Skeletal muscle tissue (tissue), 4 donors: ENCODE results near the gene ALG14. TPM values are rescaled to one million over a fixed set of nuclear protein-coding genes. Genes with fewer than 3 reads are reported as not detected.

Experiments
- H3K27ac ChIP-seq: one replicate; pipeline ENCODE4 v1.7.0; 2013; ENCODE audit warnings: mild to moderate bottlenecking, low read depth, low read length, inconsistent platforms
- H3K27me3 ChIP-seq, 3 donors: one replicate each; pipeline ENCODE4 v1.7.0; 2013; ENCODE audit warnings: low read length in 3 of 3; ENCODE audit not compliant: control insufficient read depth in 3 of 3, insufficient read depth in 3 of 3
- H3K36me3 ChIP-seq, 3 donors: one replicate each; pipeline ENCODE4 v1.7.0; 2013; ENCODE audit warnings: low read length in 3 of 3; ENCODE audit not compliant: control insufficient read depth in 3 of 3, insufficient read depth in 3 of 3
- H3K4me1 ChIP-seq, 3 donors: one replicate each; pipeline ENCODE4 v1.7.0; 2013; ENCODE audit warnings: low read length in 3 of 3, mild to moderate bottlenecking in 3 of 3; ENCODE audit not compliant: control insufficient read depth in 3 of 3, insufficient read depth in 3 of 3
- H3K4me3 ChIP-seq, 3 donors: one replicate each; pipeline ENCODE4 v1.7.0; 2013; ENCODE audit warnings: low read length in 3 of 3
- H3K9ac ChIP-seq, 3 donors: one replicate each; pipeline ENCODE4 v1.7.0; 2013; ENCODE audit warnings: low read length in 3 of 3, mild to moderate bottlenecking in 3 of 3, moderate library complexity in 2 of 3, low read depth in 1 of 3
- H3K9me3 ChIP-seq, 3 donors: one replicate each; pipeline ENCODE4 v1.7.0; 2013; ENCODE audit warnings: low read length in 3 of 3; ENCODE audit not compliant: control insufficient read depth in 3 of 3
- total RNA-seq: library from RNA; depleted of rRNA; stranded (reverse); fragments of >200 nt; gene quantifications from one replicate; pipeline ENCODE4 v1.2.3, GENCODE V29; 2014
- donor health status: Osteomylitis.

The ALG14 gene, protein sequence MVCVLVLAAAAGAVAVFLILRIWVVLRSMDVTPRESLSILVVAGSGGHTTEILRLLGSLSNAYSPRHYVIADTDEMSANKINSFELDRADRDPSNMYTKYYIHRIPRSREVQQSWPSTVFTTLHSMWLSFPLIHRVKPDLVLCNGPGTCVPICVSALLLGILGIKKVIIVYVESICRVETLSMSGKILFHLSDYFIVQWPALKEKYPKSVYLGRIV
- 1.0 TPM for total RNA-seq

DNA sequence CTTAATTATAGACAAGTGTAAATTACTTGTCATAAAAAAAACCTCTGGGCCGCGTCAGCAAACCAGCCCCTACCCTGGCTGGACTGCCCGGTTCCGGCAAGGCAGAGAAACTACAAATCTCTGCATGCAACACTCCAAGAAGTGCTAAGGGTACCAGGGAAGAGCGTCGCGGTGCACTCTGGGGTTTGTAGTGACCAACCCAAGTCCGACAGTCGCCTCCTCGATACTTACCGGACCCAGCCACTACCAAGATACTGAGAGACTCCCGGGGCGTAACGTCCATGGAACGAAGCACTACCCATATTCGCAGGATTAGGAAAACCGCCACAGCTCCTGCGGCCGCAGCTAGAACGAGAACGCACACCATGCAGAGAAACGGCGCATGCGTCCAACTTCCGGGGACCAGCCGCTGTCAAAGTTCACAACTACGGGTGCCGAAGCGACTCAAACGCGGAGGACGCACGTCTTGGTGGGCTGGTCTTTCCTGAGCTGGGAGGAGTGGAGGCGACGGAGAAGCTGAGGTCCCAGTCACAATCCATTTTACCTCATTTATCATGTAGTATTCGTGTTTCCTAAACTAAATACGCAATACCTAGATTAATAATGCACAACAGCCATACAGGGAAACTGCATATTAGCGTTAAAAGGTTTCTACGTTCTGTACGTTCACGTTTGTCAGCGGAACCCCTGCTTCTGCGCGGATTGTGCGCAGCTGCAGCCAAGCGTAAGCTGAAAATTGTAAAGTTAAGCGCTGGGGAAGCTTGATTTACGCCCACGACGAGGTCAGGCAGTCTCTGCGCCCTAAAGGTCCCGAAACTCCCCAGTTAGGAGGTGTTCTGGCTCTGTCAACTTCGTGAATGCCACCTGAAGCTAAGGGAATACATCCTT lies at the start of gene ALG14:
TSS of gene ALG14 (minus strand) at position 420 of the 888 bp plus-strand sequence. CDS start at position 367, 53 bp downstream.
- Histone ChIP-seq H3K4me3 (peak within 1 kb of the TSS; percentile 95 to 99 (median 96)), H3K4me1 (peaks cover 5 to 11% (median 9%) of the 10 kb centered on the region in 3 donors), H3K9ac (peak within 1 kb of the TSS; percentile 94 to 96 (median 95)), H3K9me3 (no peaks in the 10 kb centered on the region), H3K27ac (peak within 1 kb of the TSS; percentile 86), H3K27me3 (no peaks in the 10 kb centered on the region), H3K36me3 (peaks cover 0 to 2% (median 0%) of the 10 kb centered on the region in 3 donors)

DNA sequence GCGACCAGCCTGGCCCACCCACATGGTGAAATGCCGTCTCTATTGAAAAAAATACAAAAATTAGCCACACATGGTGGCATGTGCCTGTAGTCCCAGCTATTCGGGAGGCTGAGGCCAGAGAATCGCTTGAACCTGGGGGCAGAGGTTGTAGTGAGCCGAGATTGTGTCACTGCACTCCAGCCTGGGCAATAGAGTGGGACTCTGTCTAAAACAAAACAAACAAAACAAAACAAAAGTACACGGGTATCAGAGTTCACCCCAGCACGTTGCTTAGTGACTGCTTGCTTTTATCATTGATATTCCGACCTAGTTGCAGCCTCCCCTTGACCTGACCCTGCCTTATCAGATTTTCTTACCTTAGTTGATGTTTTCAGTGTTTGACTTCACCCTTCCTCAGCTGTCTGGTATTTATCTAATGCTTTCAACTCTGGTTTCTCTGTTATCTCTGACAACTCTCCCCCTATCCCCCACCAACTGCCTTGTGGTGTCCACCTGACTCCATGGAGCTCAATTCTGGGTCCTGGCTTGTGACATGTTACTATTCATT lies 49.5 kb upstream of the ALG14 start:
- no peaks in the 10 kb centered on the region for H3K27me3 ChIP-seq
- no peaks in the 10 kb centered on the region for H3K9me3 ChIP-seq
- no peak overlapping the region for H3K27ac ChIP-seq
- H3K9ac ChIP-seq = no peak overlapping the region
- no peaks in the 10 kb centered on the region for H3K36me3 ChIP-seq
- H3K4me1 ChIP-seq = peaks cover 7 to 30% (median 17%) of the 10 kb centered on the region in 3 donors
- H3K4me3 ChIP-seq = no peak overlapping the region

DNA sequence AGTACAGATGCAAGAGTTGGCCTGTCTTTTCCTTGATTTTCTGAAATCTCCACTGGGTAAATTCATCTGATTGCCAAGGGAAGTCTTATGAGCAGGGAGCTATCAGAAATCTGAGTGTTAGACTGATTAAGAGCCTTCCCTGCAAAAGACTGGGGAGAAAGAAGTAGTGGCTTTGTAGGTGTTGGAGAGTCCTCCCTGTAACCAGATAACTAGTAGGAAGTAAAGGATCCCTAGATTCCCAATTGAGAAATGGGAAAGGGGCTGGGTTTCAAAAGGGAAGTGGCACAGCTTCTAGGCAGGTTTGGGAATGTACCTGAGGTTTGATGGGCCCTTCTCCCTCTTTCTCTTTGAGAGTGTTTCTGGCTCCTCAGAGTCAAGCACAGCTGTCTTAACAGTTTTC lies 46.5 kb upstream of the ALG14 start:
- H3K27ac ChIP-seq = no peak overlapping the region
- peaks cover 8 to 24% (median 17%) of the 10 kb centered on the region in 3 donors for H3K4me1 ChIP-seq
- no peaks in the 10 kb centered on the region for H3K9me3 ChIP-seq
- no peaks in the 10 kb centered on the region for H3K27me3 ChIP-seq
- no peaks in the 10 kb centered on the region for H3K36me3 ChIP-seq
- no peak overlapping the region for H3K4me3 ChIP-seq
- H3K9ac ChIP-seq = no peak overlapping the region

DNA sequence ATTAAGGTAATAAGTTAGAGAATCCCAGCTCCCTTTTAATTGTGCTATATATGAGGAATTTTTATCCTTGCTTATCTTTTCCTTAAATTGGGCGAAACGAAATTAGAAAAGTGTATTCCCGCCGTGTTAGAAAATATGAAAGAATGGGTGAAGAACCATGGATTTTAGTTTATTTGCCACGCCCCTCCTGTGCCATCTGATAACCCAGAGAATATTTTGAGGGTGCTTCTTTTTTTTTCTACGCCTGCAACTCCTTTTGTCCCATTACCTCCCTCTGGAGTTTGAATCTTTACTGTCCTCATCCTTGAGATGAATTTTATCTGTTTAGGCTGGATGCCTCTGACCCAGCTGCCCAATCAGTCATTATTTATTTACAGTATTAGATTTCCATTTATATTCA lies 46.0 kb upstream of the ALG14 start:
- H3K27me3 ChIP-seq = no peaks in the 10 kb centered on the region
- H3K4me3 ChIP-seq = peak overlapping the region in 1 of 3 donors; percentile 62

DNA sequence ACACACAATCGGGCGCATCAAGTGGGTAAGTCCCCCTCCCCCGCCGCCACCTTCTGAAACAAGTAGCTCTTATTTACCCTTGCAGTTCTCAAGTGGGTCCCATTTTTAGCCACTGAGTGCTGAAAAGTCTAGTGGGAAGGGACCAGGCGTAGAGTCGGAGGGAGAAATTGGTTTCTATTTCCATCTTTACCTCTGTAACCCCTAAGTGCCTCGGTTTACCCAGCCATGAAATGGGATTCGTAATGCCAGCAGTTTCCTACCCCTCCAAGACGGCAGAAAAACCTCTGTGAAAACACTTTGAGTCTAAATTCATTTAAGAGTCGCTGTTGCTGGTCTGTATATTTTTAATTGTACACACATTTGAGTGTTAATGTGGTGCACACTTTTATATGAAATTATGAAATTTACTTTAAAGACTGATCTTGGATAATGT lies 45.3 kb upstream of the ALG14 start:
- Histone ChIP-seq H3K4me1 (peaks cover 8 to 21% (median 17%) of the 10 kb centered on the region in 3 donors), H3K27ac (no peak overlapping the region), H3K9me3 (no peaks in the 10 kb centered on the region), H3K9ac (peak overlapping the region; percentile 69 to 85 (median 79)), H3K36me3 (no peaks in the 10 kb centered on the region), H3K27me3 (no peaks in the 10 kb centered on the region), H3K4me3 (peak overlapping the region; percentile 62 to 84 (median 76))

More for the DNA sequence above, 46.0 kb upstream of the ALG14 start:
- Histone ChIP-seq H3K27ac (no peak overlapping the region), H3K36me3 (no peaks in the 10 kb centered on the region), H3K4me1 (peaks cover 8 to 21% (median 17%) of the 10 kb centered on the region in 3 donors), H3K9me3 (no peaks in the 10 kb centered on the region), H3K9ac (peak overlapping the region in 1 of 3 donors; percentile 69)

DNA sequence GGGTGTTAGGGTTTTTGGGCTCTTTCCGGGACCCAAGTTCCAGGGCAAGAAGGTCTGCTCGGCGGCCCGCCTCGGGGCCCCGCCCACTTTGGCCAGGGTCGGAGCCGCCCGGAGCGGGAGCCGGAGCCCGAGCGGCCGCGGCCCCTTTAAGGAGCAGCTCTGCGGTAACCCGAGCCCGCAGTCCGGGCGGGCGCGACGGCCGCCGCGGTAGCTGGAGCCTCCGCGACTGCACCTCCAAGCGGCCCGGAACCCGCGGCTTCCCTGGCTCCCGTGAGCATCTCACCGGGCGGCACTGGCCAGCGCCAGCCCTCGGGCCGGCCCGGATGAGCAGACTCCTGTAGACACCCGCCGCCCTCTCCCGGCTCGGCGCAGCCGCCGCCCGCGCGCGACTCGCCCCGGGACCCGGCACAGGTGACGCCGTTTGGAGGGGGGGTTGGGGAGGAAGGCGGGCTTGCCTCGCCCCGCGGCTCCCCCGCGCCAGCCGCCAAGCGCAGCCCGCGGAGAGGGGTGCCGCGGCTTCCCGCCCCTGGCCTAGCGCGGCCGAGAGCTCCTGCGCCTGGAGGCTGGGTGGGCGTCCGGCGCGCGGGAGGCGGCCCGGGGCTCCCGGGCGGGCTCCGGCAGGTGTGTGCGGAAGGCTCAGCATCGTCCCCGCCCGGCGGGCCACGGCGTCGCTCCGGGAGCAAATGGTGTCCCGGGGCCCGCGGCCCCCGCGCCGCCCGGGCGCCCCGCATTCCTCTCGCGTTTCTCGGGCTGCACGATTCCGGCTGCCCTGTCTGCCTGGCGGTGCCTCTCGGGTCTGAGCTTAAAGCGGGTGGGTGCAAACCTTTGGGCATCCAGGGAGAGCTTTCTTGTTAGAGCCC lies 44.7 kb upstream of the ALG14 start, which contains the start of gene TLCD4:
TSS of gene TLCD4 (plus strand) at position 149 of the 860 bp plus-strand sequence. CDS start 26,547 bp downstream, outside the sequence.
- no peaks in the 10 kb centered on the region for H3K27me3 ChIP-seq
- H3K4me1 ChIP-seq = peaks cover 8 to 21% (median 17%) of the 10 kb centered on the region in 3 donors
- no peaks in the 10 kb centered on the region for H3K36me3 ChIP-seq
- no peaks in the 10 kb centered on the region for H3K9me3 ChIP-seq
- peak within 1 kb of the TSS; percentile 69 to 85 (median 79) for H3K9ac ChIP-seq
- H3K4me3 ChIP-seq = peak within 1 kb of the TSS; percentile 62 to 85 (median 84)
- H3K27ac ChIP-seq = peak within 1 kb of the TSS; percentile 52

DNA sequence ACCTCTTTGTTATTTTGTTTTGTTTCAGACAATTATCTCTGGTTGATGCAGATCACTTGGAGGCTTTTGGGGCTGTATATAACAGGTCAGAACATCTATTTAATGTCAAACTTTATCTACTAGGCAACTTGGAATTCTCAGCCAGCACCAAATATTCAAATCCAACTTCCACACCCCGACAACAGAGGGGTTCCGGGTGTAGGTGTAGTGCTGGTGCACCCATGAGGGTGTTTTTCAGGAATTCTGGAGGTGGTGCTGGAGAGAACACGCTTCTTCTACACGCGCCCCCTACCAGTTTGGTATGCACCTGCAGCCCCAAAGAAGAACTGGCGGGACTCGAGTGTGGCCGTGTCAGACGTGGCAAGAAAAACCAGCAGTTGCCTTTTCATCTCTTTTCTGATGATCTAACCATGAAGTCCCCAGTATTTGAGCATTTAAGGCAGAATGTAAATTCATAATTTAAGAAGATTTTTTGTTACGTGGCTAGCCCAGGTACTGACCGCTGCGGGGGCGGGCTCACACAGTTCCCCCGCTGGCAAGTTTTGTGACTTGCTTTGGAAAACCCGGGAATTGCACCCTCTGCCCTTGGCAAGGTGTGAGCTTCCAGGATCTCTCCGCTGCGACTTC lies 43.9 kb upstream of the ALG14 start:
- H3K36me3 ChIP-seq = no peaks in the 10 kb centered on the region
- peaks cover 8 to 18% (median 17%) of the 10 kb centered on the region in 3 donors for H3K4me1 ChIP-seq
- no peaks in the 10 kb centered on the region for H3K9me3 ChIP-seq
- peak overlapping the region; percentile 62 to 85 (median 84) for H3K4me3 ChIP-seq
- peak overlapping the region; percentile 69 to 85 (median 79) for H3K9ac ChIP-seq
- peak overlapping the region; percentile 52 for H3K27ac ChIP-seq
- no peaks in the 10 kb centered on the region for H3K27me3 ChIP-seq

DNA sequence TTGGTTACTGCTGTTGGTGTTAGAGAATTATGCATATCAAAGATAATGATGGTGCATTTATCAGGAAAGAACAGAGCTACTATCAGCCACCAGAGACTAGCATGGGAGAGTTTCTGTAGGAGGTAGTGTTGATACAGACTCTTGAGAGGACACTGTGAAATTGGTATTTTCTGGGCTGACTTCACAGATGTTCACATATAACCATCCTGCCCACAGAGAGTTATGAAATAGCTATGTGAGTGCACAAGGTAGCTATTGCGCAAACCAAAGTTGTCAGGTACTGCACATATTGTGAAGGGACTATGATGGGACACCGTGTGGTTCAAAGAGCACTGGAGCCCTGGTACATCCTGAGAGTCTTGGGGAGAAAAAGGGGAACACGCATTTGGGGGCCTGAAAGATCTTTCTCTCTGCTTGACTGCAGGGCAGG lies 43.0 kb upstream of the ALG14 start:
- peaks cover 8 to 18% (median 17%) of the 10 kb centered on the region in 3 donors for H3K4me1 ChIP-seq
- H3K9ac ChIP-seq = no peak overlapping the region
- H3K4me3 ChIP-seq = no peak overlapping the region
- no peaks in the 10 kb centered on the region for H3K27me3 ChIP-seq
- H3K9me3 ChIP-seq = no peaks in the 10 kb centered on the region
- no peaks in the 10 kb centered on the region for H3K36me3 ChIP-seq
- no peak overlapping the region for H3K27ac ChIP-seq

DNA sequence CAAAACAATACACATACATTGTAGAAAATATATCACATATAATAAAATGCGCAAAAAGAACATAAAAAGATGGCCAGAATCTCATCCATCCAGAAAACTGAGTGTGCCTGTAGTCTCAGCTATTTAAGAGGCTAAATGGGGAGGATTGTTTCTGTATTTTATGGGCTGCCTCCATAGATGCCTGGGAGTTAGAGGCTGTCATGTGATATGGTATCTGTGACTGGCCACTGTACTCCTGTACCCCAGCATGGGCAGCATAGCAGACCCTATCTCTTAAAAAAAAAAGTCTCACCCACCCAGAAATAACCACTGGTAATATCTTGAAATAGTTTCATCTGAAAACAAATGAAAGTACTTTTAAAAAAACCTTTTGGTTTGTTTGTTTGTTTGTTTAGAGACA lies 40.9 kb upstream of the ALG14 start:
- H3K36me3 ChIP-seq = no peaks in the 10 kb centered on the region
- H3K9ac ChIP-seq = no peak overlapping the region
- H3K9me3 ChIP-seq = no peaks in the 10 kb centered on the region
- H3K27ac ChIP-seq = no peak overlapping the region
- no peaks in the 10 kb centered on the region for H3K27me3 ChIP-seq
- H3K4me1 ChIP-seq = peaks cover 4 to 8% (median 8%) of the 10 kb centered on the region in 3 donors
- no peak overlapping the region for H3K4me3 ChIP-seq
